HCEC 1CT (cell line): Measurements from ENCODE around the gene ZNF132.

ENCODE experiments used
- DNase-seq: peaks from one replicate; pipeline ENCODE4 v3.0.0-alpha.2; 2017

The ZNF132 gene

GRCh38 chr19:58385891-58386575, 53.9 kb downstream of the ZNF132 start:
- no peak for DNase-seq

GRCh38 chr19:58385313-58385890, 54.6 kb downstream of the ZNF132 start:
- no peak for DNase-seq

GRCh38 chr19:58382997-58383603, 56.9 kb downstream of the ZNF132 start:
- DNase-seq = no peak
